Mesenteric fat pad (tissue), 1 donor: ENCODE results near the gene MFSD12. TPM values are rescaled to one million over a fixed set of nuclear protein-coding genes. Genes with fewer than 3 reads are reported as not detected.
A peak's percentile ranks its signal among the peaks of the same experiment; 100 is the strongest.
"Not testable (repeated sequence)": the region's sequence is repeated elsewhere in the genome, so short reads cannot be mapped to it uniquely, and the experiment has no call there.

Experiments used
- DNase-seq: peaks from one replicate; pipeline ENCODE4 v3.0.0-alpha.2; 2020; ENCODE audit warnings: low spot score
- total RNA-seq: library from RNA; stranded (reverse); fragmentation: NEBNext Ultra II Directional; extraction: Animal tissue kit (Norgen Biotek cat#: 25700); gene quantifications from one replicate; pipeline ENCODE4 v1.2.1, GENCODE V29; 2021
- donor health status: DM: yes; HTN: yes; CAD: no.

Gene MFSD12
- total RNA-seq, 1 donor from 2014 or later = 63.1 TPM

DNA sequence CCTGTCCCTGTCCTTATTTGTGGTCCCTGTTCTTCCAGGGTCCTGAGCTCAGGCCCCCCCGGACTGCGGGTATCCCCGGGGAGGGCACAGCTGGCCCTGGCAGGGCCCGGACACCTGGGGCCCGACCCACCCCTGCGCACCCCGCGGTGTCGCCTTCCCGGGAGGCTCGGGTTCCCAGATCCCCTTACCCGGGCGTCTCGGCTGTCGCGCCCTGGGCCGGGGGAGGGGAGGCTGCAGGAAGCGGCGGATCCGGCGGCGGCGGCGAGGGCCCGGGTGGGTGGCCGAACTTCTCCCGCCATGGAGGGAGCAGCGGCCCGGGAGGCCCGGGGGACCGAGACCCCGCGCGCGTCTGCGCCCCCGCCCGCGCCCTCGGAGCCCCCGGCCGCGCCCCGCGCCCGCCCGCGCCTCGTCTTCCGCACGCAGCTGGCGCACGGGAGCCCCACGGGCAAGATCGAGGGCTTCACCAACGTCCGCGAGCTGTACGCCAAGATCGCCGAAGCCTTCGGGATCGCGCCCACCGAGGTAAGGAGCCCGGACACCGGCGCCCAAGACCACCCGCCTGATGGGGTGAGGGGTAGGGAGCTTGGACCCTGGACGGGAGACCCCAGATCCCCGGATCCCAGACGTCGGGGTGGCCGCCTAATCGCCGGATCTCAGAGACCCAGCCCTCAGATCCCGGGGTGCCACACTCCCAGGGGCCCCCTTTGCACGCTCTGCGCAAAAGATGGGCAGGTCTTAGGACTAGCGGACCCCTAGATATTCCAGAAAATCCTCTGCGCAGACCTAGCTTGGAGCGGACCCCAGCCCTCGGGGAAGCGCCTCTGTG lies 28.1 kb upstream of the MFSD12 start, which contains the start of gene GIPC3:
Gene GIPC3, plus strand, starts transcription at position 178 of the 826 bp plus-strand sequence. Its CDS starts 120 bp downstream, at position 298.
- no peak for DNase-seq

DNA sequence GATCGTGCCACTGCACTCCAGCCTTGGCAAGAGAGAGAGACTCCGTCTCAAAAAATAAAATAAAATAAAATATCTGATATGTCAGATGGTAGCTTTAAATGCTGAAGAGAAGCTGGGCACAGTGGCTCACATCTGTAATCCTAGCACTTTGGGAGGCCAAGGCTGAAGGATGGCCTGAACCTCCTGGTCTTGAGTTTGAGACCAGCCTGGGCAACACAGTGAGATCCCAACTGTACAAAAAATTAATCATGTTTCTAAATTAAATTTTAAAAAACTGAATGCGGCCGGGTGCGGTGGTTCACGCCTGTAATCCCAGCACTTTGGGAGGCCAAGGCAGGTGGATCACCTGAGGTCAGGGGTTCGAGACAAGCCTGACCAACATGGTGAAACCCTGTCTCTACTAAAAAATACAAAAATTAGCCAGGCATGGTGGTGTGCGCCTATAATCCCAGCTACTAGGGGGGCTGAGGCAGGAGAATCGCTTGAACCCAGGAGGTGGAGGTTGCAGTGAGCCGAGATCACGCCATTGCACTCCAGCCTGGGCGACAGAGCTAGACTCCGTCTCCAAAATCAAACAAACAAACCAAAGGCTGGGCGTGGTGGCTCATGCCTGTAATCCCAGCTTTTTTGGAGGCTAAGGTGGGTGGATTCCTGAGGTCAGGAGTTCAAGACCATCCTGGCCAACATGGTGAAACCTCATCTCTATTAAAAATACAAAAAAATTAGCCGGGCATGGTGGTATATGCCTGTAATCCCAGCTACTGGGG lies 26.8 kb upstream of the MFSD12 start:
- DNase-seq = not testable (repeated sequence)

DNA sequence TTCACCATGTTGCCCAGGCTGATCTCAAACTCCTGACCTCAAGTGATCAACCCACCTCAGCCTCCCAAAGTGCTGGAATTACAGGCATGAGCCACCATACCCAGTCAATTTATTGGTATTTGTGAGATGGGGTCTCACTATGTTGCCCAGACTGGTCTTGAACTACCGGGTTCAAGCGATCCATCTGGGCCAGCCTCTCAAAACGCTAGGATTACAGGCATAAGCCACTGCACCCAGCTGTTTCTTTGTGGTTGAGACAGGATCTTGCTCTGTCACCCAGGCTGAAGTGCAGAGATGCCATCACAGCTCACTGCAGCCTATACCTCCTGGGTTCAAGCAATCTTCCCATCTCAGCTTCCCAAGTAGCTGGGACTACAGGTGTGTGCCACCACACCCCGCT lies 24.4 kb upstream of the MFSD12 start:
- not testable (repeated sequence) for DNase-seq

DNA sequence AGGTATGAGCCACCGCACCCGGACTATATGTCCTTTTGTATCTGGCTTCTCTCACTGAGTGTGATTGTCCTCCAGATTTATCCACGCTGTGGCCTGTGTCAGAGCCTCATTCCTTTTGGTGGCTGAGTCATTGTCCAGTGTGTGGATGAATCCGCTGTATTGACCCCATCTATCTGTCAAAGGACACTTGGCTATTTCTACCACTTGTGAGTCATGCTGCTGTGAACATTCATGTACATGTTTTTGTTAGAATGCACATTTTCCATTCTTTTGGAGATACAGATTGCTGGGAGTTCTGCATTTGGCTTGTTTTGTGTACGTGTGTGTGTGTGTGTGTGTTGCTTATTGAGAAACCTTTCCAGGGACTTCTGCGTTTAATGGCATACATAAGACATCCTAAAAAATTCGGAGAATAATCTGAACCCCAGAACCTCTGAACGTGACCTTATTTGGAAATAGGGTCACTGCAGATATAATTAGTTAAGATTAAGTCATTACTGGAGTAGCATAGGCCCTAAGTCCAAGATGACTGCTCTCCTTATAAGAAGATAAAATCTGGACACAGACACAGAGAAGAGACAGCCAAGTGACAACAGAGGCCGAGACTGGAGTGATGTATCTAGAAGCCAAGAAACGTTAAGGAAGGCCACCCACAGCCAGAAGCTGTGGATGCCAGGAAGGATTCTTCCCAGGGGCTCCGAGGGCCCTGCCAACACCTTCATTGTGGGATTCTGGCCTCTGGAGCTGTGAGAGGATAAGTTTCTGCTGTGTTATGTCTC lies 23.0 kb upstream of the MFSD12 start:
- DNase-seq = no peak

DNA sequence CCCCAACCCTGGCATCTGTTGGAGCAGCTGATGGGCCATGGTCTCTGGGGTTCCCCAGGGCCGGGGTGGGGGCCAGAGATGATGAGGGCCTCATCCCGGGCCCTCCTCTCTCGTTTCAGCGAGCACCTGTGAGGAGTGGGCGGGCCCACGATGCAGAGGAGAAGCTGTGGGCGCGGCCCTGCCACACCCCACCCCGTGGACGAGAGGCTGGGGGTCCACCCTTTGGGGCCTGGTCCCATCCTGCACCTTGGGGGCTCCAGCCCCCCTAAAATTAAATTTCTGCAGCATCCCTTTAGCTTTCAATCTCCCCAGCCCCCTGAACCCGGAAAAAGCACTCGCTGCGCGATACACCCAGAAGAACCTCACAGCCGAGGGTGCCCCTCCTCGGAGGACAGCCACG lies 21.0 kb upstream of the MFSD12 start:
- DNase-seq = no peak

DNA sequence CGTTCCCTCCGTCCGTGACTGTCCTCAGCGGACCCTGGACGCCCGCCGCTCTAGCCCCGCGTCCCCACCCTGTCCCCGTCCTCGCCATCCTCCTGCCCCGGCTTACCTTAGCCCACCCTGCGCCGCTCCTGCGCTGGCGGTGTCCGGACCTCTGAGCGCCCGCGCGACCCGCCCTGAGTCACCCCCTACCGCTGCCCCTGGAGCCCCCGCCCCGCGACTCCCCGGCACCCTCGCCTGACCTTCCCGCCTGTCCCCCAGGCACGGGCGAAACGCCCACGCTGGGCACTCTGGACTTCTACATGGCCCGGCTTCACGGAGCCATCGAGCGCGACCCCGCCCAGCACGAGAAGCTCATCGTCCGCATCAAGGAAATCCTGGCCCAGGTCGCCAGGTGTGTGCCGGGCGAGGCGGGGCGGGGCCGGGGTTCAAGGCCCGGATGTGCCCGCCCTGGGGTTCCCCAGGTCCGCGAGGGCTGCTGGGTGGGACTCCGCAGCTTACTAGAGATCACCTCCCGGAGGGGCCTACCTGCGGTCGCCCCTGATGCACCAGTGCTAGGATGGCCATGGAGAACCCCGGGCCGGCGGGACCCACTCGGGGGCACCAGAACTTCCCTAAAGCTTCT lies 20.4 kb upstream of the MFSD12 start:
- DNase-seq = no peak

DNA sequence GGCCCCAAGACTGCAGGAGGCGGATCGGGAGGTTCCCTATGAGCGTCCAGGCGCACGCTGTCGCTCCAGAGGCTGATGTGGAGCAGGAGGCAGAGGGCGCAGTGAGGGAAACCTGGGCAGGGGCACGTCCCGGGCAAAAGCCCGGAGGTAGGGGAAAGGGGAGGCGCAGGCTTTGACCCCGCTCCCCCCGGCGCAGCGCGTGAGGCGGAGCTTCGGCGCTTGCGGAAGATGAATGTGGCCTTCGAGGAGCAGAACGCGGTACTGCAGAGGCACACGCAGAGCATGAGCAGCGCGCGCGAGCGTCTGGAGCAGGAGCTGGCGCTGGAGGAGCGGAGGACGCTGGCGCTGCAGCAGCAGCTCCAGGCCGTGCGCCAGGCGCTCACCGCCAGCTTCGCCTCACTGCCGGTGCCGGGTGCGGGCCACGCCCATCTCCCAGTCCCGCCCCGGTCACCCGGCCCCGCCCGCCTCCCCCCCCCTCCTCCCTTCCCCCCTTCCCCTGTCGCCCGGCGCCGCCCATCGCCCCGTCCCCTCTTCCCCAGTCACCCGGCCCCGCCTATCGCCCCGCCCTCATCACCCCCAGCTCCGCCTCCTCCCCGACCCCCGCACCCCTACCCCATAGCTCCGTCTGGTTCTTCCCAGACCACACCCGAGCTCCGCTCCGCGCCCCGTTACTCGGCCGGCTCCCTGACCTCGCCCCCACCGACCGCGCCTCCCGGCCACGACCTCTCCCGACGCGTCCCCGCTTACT lies 19.5 kb upstream of the MFSD12 start:
- DNase-seq = no peak

DNA sequence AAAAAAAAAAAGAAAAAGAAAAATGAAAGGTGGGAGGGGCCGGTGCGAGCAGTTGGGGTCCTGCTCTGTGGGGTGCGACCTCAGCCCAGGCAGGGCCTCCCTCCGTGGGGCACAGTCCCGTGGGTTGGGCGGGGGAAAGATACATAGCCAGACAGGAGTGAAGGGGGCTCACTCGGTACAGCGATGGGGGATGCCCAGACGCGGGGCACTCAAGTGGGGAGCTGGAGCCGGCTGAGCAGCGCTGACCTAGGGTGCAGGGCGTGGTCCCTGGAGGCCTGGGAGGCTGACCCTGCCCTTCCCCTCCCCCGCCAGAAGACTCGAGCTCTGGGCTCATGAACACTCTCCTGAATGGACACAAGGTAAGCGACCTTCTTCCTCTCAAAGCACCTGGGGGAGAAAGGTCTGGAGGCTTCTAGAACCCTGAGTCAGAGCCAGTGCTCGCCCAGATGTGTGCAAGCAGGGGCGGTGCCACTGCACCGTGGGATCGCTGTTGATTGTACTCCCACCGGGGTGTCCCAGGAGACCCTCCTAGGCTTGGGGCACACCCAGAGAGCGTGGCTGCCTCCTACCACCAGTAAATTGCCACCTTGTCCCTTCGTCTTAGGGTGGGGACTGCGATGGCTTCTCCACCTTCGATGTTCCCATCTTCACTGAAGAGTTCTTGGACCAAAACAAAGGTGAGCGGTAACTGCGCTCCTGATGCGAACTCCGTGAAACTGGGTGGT lies 18.7 kb upstream of the MFSD12 start:
- DNase-seq = no peak

DNA sequence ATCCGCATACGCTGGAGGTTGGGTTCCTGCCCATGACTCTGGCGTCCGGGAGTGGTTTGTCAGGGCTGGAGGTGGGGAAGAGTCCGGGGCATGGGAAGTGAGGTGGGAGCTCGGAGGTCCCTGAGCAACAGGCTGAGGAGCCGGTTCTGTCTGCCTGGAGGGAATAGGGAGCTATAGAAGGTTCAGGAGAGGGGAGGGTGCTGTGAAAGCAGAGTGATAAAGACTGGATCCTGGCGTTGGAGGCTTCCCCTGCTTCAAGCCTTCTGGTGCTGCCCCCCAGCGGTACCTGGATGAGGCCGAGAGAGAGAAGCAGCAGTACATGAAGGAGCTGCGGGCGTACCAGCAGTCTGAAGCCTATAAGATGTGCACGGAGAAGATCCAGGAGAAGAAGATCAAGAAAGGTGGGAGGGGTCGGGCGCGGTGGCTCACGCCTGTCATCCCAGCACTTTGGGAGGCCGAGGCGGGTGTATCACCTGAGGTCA lies 17.9 kb upstream of the MFSD12 start:
- no peak for DNase-seq

DNA sequence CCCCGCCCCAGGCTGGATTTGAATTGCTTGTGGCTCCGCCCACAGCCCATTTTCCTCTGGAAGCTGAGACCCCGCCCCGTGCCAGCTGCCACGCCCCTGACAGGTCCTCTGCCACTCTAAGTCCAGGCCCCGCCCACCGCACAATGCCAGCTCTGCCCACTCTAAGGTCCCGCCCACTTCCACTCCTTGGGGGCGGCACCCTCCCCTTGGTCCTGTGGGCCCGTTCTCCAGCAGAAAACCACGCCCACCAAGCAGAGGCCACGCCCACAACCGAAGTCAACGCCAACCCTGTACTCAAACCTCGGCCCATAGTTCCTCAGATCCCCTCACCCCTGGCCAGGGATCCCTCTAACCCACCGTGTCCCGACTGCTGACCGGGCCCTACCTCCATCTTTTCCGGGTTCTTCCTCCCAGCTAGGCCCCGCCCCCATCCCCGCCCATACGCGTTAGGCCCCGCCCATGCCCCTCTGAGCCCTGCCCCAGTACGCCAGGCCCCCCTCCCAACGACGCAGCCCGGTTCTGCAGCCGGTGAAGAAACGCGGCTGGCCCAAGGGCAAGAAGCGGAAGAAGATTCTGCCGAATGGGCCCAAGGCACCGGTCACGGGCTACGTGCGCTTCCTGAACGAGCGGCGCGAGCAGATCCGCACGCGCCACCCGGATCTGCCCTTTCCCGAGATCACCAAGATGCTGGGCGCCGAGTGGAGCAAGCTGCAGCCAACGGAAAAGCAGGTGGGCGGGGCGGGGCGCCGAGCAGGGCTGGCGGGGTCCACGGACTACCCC lies 16.7 kb upstream of the MFSD12 start:
- peak; percentile 95 for DNase-seq

DNA sequence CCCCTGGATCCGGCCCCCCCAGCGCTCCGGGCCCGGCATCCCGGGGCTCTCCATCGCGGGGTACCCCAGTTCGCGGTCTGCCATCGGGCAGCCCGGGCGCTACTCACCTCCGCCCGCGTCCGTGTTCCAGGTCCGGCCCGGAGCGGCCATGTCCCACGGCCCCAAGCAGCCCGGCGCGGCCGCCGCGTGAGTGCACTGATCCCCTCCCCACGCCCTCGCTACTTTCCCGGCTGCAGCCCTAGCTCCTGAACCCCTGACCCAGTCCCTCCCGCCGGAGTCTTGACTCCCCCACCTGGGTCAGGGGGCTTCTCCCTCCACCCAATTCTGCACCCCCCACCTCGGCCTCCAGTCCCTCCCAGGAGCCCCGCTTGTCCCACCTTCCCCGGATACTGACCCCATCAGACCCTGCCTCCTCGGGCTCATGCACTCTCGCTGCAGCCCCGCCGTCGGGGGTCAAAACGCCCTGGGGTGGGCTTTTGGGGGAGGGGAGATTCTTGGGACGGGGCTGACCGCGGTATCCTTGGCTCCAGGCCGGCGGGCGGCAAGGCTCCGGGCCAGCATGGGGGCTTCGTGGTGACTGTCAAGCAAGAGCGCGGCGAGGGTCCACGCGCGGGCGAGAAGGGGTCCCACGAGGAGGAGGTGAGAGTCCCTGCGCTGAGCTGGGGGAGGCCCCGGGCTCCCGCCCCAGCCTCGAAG lies 15.9 kb upstream of the MFSD12 start:
- DNase-seq = no peak

DNA sequence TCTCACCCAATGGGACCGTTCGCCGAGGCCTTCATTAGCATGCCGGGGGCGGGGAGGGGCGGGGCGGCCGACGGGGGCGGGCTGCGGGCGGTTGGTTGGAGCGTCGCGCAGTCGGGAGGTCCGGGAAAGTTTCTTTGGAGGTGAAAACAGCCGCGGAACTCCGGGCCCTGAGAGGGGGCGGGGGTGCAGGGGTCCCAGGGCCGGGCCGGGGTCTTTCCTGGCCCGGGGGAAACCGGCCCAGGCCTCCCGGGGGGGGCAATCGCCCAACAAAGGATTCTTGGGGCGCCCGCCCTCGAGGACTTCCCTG lies 15.4 kb upstream of the MFSD12 start, which contains the start of gene HMG20B:
Gene HMG20B, plus strand, starts transcription at position 90 of the 307 bp plus-strand sequence. CDS start 366 bp downstream, outside the sequence.
- DNase-seq = no peak

DNA sequence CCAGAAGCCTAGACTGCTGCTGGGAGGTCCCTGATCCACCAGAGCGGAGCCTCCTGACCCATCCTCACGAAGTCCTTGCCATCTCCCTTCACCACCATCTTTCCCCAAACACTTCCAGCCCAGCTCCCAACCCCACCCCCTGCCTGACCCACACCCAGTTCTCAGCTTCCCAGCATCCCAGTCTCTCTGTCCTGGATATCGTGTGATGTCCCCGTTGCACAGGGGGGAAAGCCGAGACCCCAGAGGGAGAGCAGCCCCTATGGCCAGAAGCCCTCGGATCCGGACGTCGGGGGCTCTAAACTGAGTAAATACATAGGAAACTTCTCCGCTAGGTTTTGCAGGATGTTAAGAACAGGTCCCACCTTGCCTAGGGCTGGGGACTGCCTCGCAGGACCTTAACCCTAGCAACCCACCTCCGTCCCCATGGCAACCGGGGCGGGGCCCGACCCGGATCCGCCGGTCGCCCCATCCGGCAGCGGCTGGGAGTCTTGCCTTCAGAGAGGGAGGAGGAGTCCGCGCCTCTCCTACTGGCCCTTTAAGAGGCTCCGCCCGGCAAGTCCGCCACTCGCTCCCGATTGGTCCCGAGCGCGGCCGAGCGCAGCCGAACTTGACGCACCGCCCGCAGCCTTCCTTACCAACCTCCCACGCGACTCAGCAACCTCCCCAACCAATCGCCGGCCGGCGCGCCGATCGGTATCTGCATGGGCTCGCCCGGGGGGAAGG lies 14.9 kb upstream of the MFSD12 start:
- peak; percentile 100 for DNase-seq

DNA sequence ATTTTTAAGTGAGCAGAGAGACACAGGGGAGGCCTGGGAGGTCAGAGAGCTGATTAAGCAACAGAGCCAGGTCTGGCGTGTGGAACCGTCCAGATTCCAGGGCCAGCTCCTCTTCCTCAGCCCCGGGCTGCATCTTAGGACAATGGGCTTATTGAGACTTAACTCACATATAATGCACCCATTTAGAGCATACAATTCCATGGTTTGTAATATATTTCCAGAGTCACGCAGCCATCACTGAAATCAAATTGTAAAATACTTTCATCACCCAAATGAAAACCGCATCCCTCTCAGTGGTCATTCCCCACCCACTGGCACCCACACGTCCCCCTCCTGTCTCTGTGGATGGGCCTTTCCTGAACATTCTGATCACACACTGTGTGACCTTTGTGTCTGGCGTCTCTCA lies 13.2 kb upstream of the MFSD12 start:
- no peak for DNase-seq

DNA sequence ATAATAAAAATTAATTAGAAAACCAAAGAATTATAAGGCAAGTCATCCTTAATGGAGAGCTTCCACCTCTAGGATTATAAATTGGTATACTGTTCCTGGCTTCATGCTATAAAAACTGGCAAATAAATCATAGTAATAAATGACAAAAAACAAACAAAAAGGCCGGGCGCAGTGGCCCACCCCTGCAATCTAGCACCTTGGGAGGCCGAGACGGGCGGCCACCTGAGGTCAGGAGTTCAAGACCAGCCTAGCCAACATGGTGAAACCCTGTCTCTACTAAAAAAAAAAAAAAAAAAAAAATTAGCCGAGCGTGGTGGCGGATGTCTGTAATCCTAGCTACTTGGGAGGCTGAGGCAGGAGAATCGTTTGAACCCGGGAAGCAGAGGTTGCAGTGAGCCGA lies 12.7 kb upstream of the MFSD12 start:
- not testable (repeated sequence) for DNase-seq

DNA sequence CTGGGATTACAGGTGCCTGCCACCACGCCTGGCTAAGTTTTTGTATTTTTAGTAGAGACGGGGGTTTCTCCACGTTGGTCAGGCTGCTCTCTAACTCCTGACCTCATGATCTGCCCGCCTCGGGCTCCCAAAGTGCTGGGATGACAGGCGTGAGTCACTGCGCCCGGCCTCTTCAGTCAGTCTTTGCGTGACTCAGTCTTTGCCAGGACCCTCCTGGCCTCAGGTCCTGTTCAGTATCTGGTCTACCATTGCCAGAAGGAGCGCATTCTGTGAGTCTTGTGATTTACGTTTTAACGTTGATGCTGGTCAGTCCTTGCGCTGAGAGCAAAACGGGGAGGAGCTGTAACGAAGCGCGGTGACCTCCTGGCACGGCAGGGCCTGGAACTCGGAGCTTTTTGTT lies 7.8 kb upstream of the MFSD12 start:
- DNase-seq = no peak

DNA sequence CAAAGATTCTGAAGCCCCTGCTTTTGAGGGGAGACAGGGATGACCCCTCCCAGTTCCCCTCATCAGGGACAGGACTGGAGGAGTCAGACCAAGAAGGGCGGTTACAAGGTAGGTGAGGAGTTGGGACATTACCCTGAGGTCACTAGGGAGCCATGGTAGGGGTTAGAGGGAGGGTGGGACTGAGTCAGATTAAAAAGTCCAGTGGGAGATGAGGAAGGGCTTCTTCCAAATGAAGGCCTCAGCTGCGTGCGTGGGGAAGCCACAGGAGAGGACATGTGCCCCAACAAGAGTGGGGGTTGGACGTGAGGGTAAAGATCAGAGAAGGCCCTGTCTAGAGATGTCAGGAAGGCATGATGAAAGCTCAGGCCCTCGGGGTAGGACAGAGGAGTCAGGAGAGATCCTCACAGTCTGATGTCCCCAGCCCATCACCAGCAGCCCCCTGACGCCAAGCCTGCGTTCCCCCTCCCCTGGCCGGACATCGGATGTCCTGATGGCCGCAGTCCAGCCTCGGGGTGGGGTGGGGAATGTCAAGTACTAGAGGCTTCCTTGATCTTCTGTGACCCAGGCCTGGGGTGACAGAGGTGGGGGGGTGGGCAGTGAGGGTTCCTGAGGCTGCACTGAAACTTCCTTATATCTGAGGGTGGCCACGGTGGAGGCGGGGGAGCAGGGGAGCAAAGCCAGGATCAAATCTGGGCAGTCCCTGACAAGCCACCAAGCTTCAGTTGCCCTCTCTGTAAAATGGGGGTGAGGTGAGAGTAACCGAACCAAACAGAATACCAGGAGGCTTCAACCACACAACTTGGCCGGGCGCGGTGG lies 6.5 kb upstream of the MFSD12 start:
- no peak for DNase-seq
